Stimulated activated CD4-positive, alpha-beta T cell treated with anti-CD3 and anti-CD28 coated beads, Interleukin-12 subunit alpha, Interleukin-12 subunit beta, amount 100 ng/mL, for 48 hours (primary cell): ENCODE data around the gene TPRN.

ENCODE experiments used
- DNase-seq, 3 donors: peaks; one replicate each; pipeline ENCODE4 v3.0.0-alpha.2; 2020; ENCODE audit warnings: low read depth in 2 of 3, low spot score in 1 of 3

TPRN gene

GRCh38 chr9:137236936-137237421 is 36.4 kb upstream of the TPRN start:
- no peak for DNase-seq

- peak; percentile 80 to 90 (median 87) for DNase-seq
Observed at GRCh38 chr9:137236238-137236935, 35.8 kb upstream of the TPRN start.

GRCh38 chr9:137235424-137236237 is 35.1 kb upstream of the TPRN start:
- DNase-seq = no peak

- no peak for DNase-seq
Observed at GRCh38 chr9:137234758-137235423, 34.4 kb upstream of the TPRN start.

- no peak for DNase-seq
Observed at GRCh38 chr9:137234055-137234697, 33.6 kb upstream of the TPRN start.

GRCh38 chr9:137233143-137233980 is 32.8 kb upstream of the TPRN start:
- no peak for DNase-seq

- no peak for DNase-seq
Observed at GRCh38 chr9:137232510-137232909, 32.0 kb upstream of the TPRN start.

- no peak for DNase-seq
Observed at GRCh38 chr9:137232101-137232500, 31.6 kb upstream of the TPRN start.

- no peak for DNase-seq
Observed at GRCh38 chr9:137231372-137232039, 31.0 kb upstream of the TPRN start.

GRCh38 chr9:137230705-137231371 is 30.3 kb upstream of the TPRN start, which contains the start of gene SLC34A3:
SLC34A3 (plus strand) TSS chr9:137230901; CDS start chr9:137231703, 802 bp downstream.
- DNase-seq = no peak

GRCh38 chr9:137229903-137230704 is 29.6 kb upstream of the TPRN start:
- no peak for DNase-seq

GRCh38 chr9:137228968-137229896 is 28.7 kb upstream of the TPRN start:
- no peak for DNase-seq

GRCh38 chr9:137228506-137228967 is 28.0 kb upstream of the TPRN start:
- no peak for DNase-seq

GRCh38 chr9:137227853-137228505 is 27.4 kb upstream of the TPRN start:
- no peak for DNase-seq

GRCh38 chr9:137227054-137227852 is 26.7 kb upstream of the TPRN start, which contains the start of gene RNF224:
RNF224 (plus strand) TSS chr9:137227502; CDS start chr9:137228336, 834 bp downstream.
- DNase-seq = peak; percentile 71 to 84 (median 75)
